SK-N-SH (cell line): Measurements from ENCODE around the gene KBTBD13. TPM values are rescaled to one million over a fixed set of nuclear protein-coding genes. Genes with fewer than 3 reads are reported as not detected.

Experiments
- CTCF ChIA-PET: fragments of 300-600, 350-600 bp; formaldehyde crosslinking; extraction: SDS; loops from one replicate; lab custom pipeline; 2021; lab: Yijun Ruan, JAX
- POLR2A ChIA-PET: fragments of 350-600 bp; sonication (Branson Sonifier 250); formaldehyde crosslinking; extraction: SDS; loops from one replicate; lab custom pipeline; 2020; ENCODE audit warnings: antibody characterized with exemption, inconsistent platforms; lab: Yijun Ruan, JAX
- DNase-seq: peaks from one replicate; pipeline ENCODE4 v3.0.0; 2012
- H2AFZ ChIP-seq: fragments of 200-600 bp; sonication (generic); 2 replicates; pipeline ENCODE4 v1.8.1; 2016; ENCODE audit warnings: antibody characterized with exemption, mild to moderate bottlenecking, low read depth
- H3F3A ChIP-seq: fragments of 200-600 bp; sonication (generic); replicated peaks from 2 replicates; pipeline ENCODE3; 2016; ENCODE audit warnings: antibody characterized with exemption, mild to moderate bottlenecking; ENCODE audit not compliant: insufficient read depth
- H3K27ac ChIP-seq, 2 experiments: fragments of 200-500 bp in 1 of 2; fragments of 200-600 bp in 1 of 2; sonication (Bioruptor generic) in 1 of 2; sonication (generic), shearing (Covaris generic) in 1 of 2; 2 replicates each; pipeline versions ENCODE4 v1.5.1 to v1.6.1; 2014 to 2016; ENCODE audit warnings: low read depth in 2 of 2, inconsistent platforms in 1 of 2, low read length in 1 of 2, mild to moderate bottlenecking in 1 of 2, mixed read lengths in 1 of 2
- H3K27me3 ChIP-seq: fragments of 200-600 bp; sonication (generic), shearing (Covaris generic); 2 replicates; pipeline ENCODE4 v1.6.1; 2016; ENCODE audit warnings: mixed run types; ENCODE audit not compliant: insufficient read depth
- H3K36me3 ChIP-seq, 2 experiments: fragments of 200-500 bp in 1 of 2; fragments of 200-600 bp in 1 of 2; sonication (Bioruptor generic) in 1 of 2; sonication (generic) in 1 of 2; replicated peaks in 1 of 2; 2 replicates each; pipeline versions ENCODE3 to v1.5.1; 2014 to 2016; ENCODE audit warnings: low read length in 1 of 2, mild to moderate bottlenecking in 1 of 2; ENCODE audit not compliant: insufficient read depth in 2 of 2, control insufficient read depth in 1 of 2
- H3K4me1 ChIP-seq, 2 experiments: fragments of 200-500 bp in 1 of 2; fragments of 200-600 bp in 1 of 2; sonication (Bioruptor generic) in 1 of 2; sonication (generic), shearing (Covaris generic) in 1 of 2; 2 replicates each; pipeline versions ENCODE4 v1.5.1 to v1.6.1; 2014 to 2016; ENCODE audit warnings: low read depth in 1 of 2, low read length in 1 of 2, mixed run types in 1 of 2; ENCODE audit not compliant: insufficient read depth in 2 of 2, control insufficient read depth in 1 of 2
- H3K4me2 ChIP-seq: fragments of 200-600 bp; sonication (generic), shearing (Covaris generic); 2 replicates; pipeline ENCODE4 v1.6.1; 2017; ENCODE audit warnings: mixed run types
- H3K4me3 ChIP-seq, 2 experiments: fragments of 200-500 bp in 1 of 2; fragments of 200-600 bp in 1 of 2; sonication (Bioruptor generic) in 1 of 2; sonication (generic), shearing (Covaris generic) in 1 of 2; 2 replicates each; pipeline versions ENCODE4 v1.5.1 to v1.8.1; 2014 to 2016; ENCODE audit warnings: low read depth in 2 of 2, inconsistent platforms in 1 of 2, low read length in 1 of 2, mild to moderate bottlenecking in 1 of 2, mixed read lengths in 1 of 2, moderate library complexity in 1 of 2
- H3K79me2 ChIP-seq: fragments of 200-600 bp; sonication (generic); 2 replicates; pipeline ENCODE4 v1.8.1; 2017; ENCODE audit warnings: mild to moderate bottlenecking; ENCODE audit not compliant: insufficient read depth
- H3K9ac ChIP-seq: fragments of 200-600 bp; sonication (generic); 2 replicates; pipeline ENCODE4 v1.6.1; 2017; ENCODE audit warnings: mixed run types
- H3K9me2 ChIP-seq: fragments of 200-600 bp; sonication (generic); 2 replicates; pipeline ENCODE4 v1.6.1; 2017; ENCODE audit warnings: mixed run types
- H3K9me3 ChIP-seq: fragments of 200-600 bp; sonication (generic); 2 replicates; pipeline ENCODE4 v1.6.1; 2017; ENCODE audit warnings: mixed run types, mild to moderate bottlenecking, moderate library complexity
- H4K20me1 ChIP-seq: fragments of 200-600 bp; sonication (generic); 2 replicates; pipeline ENCODE4 v1.6.1; 2017; ENCODE audit warnings: mild to moderate bottlenecking, mixed run types; ENCODE audit not compliant: insufficient read depth
- EZH2phosphoT487 ChIP-seq: fragments of 200-600 bp; sonication (generic); IDR thresholded peaks from 2 replicates; pipeline ENCODE4 v1.6.1; 2017; ENCODE audit warnings: low read depth, mixed run types, mild to moderate bottlenecking, antibody characterized with exemption, moderate library complexity, borderline replicate concordance
- RAD21 ChIP-seq: IDR thresholded peaks from 2 replicates; pipeline ENCODE4 v1.6.1; 2012; ENCODE audit warnings: mild to moderate bottlenecking, low read length
- RCOR1 ChIP-seq: fragments of 150-350 bp; IDR thresholded peaks from 2 replicates; pipeline ENCODE4 v1.6.1; 2017; ENCODE audit warnings: antibody characterized with exemption, low read length
- RFX5 ChIP-seq: IDR thresholded peaks from 2 replicates; pipeline ENCODE4 v1.6.1; 2012; ENCODE audit warnings: mild to moderate bottlenecking, improper control_type of control experiment, low read length
- RXRA ChIP-seq: IDR thresholded peaks from 2 replicates; pipeline ENCODE4 v1.4.0; 2012; ENCODE audit warnings: low read depth, mild to moderate bottlenecking, borderline replicate concordance
- SIN3A ChIP-seq: IDR thresholded peaks from 2 replicates; pipeline ENCODE4 v1.6.1; 2012; ENCODE audit warnings: low read depth, mild to moderate bottlenecking, low read length, moderate library complexity, borderline replicate concordance
- YY1 ChIP-seq: IDR thresholded peaks from 2 replicates; pipeline ENCODE4 v1.4.0; 2012; ENCODE audit warnings: low read depth, mild to moderate bottlenecking
- WGBS: methylation state at CpG from one replicate; pipeline ENCODE4 v1.1.6; 2017; ENCODE audit warnings: low lambda C conversion rate; 5-methylcytosine and 5-hydroxymethylcytosine counted together
- polyA plus RNA-seq, 3 experiments: library from polyadenylated mRNA; depleted of rRNA; stranded (reverse); fragments of >200 nt; gene quantifications; 2 replicates each; pipeline ENCODE4 v1.2.3, GENCODE V29; 2012
- TF ChIP-seq, protein P1 (sequence below): fragments of 200-600 bp; sonication (generic); IDR thresholded peaks from 2 replicates; pipeline ENCODE4 v1.6.1; 2017; ENCODE audit warnings: antibody characterized with exemption, mild to moderate bottlenecking, moderate library complexity
- TF ChIP-seq, protein P2 (sequence below): IDR thresholded peaks from 2 replicates; pipeline ENCODE4; 2012
- TF ChIP-seq, protein P3 (sequence below): IDR thresholded peaks from 2 replicates; pipeline ENCODE4 v1.4.0; 2012; ENCODE audit warnings: low read depth
- TF ChIP-seq, protein P4 (sequence below): IDR thresholded peaks from 2 replicates; pipeline ENCODE4 v1.4.0; 2012; ENCODE audit warnings: low read depth, borderline replicate concordance

Gene KBTBD13
- polyA plus RNA-seq, 1 of the 3 experiments (the other 2 are of a cell fraction), result not detected

DNA sequence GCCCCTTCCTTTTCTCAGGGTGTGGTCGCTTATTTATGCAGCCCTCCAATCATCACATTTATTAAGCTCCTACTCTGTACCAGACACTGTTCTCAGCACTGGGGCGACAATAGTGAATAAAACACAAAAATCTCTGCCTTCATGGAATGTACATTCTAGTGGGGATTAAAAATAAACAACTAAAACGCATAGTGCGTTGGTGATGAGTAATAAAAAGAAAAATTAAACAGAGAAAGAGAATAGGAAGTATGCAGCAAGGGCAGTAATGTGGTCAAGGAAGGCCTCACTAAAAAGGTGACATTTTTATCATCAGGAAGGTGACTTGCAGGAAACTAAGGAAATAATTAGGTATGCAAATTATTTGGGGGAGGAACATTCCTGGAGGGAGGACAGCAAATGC lies 26.3 kb upstream of the KBTBD13 start (continued):
- TF ChIP-seq, protein P1, sequence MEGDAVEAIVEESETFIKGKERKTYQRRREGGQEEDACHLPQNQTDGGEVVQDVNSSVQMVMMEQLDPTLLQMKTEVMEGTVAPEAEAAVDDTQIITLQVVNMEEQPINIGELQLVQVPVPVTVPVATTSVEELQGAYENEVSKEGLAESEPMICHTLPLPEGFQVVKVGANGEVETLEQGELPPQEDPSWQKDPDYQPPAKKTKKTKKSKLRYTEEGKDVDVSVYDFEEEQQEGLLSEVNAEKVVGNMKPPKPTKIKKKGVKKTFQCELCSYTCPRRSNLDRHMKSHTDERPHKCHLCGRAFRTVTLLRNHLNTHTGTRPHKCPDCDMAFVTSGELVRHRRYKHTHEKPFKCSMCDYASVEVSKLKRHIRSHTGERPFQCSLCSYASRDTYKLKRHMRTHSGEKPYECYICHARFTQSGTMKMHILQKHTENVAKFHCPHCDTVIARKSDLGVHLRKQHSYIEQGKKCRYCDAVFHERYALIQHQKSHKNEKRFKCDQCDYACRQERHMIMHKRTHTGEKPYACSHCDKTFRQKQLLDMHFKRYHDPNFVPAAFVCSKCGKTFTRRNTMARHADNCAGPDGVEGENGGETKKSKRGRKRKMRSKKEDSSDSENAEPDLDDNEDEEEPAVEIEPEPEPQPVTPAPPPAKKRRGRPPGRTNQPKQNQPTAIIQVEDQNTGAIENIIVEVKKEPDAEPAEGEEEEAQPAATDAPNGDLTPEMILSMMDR, result no peak
- TF ChIP-seq, protein P2, sequence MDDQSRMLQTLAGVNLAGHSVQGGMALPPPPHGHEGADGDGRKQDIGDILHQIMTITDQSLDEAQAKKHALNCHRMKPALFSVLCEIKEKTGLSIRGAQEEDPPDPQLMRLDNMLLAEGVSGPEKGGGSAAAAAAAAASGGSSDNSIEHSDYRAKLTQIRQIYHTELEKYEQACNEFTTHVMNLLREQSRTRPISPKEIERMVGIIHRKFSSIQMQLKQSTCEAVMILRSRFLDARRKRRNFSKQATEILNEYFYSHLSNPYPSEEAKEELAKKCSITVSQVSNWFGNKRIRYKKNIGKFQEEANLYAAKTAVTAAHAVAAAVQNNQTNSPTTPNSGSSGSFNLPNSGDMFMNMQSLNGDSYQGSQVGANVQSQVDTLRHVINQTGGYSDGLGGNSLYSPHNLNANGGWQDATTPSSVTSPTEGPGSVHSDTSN, result no peak

DNA sequence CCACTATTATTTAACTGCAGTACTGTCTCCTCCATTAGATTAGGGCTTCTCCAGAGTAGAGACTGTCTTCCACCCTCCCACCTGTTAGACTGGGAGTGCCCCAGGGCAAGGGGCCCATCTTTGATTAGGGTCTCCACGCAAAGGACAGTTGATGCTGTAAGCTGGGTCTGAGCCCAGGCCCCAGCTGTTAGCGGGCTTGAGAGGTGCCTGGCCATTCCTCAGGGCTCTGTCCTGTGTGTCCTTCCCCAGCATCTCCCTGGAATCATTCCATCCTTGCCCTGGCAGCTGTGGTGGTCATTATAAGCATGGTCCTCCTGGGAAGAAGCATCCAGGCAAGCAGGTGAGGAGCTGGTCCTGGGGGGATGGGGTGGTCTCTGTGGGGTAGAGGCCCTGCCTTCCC lies 25.3 kb upstream of the KBTBD13 start:
- Histone ChIP-seq H2AFZ (no peak overlapping the region), H3K4me3 (no peak overlapping the region), H3K9me2 (no peaks in the 10 kb centered on the region), H3K4me2 (no peak overlapping the region), H3K27ac (no peak overlapping the region), H3K9me3 (no peaks in the 10 kb centered on the region), H4K20me1 (no peaks in the 10 kb centered on the region), H3F3A (no peaks in the 10 kb centered on the region), H3K79me2 (no peaks in the 10 kb centered on the region), H3K9ac (no peak overlapping the region), H3K27me3 (no peaks in the 10 kb centered on the region), H3K4me1 (peaks cover 0 to 10% of the 10 kb centered on the region in 2 experiments; a peak in 1 of 4 replicates), H3K36me3 (no peaks in the 10 kb centered on the region)
- TF ChIP-seq RXRA, result no peak
- TF ChIP-seq RCOR1, result no peak
- TF ChIP-seq, protein P3, sequence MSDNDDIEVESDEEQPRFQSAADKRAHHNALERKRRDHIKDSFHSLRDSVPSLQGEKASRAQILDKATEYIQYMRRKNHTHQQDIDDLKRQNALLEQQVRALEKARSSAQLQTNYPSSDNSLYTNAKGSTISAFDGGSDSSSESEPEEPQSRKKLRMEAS, result no peak
- no peak for TF ChIP-seq EZH2phosphoT487
- CTCF ChIA-PET, result interaction anchor here (0.6 to 9.3 kb wide), 8 partner anchors 14 to 321 kb away, joined by 3 to 109 read pairs (median 8); partner anchors contain the start of gene RASL12
- DNase-seq, result no peak
- POLR2A ChIA-PET, result no interaction called here
- no CpG with 5 or more reads among the region's 2 CpGs for WGBS

DNA sequence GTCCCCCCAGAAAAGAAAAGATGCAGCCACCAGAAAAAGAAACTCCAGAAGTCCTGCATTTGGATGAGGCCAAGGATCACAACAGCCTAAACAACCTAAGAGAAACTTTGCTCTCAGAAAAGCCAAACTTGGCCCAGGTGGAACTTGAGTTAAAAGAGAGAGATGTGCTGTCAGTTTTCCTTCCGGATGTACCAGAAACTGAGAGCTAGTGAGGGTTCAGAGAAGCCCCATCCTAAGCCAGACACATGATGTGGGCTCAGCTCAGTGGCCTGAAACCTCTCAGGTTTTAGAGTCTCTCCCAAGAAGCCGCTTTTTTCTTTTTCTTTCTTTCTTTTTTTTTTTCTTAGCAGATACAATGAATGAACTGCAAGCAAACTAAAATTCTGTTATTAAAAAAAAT lies 23.6 kb upstream of the KBTBD13 start:
- ChIA-PET POLR2A (no interaction called here), CTCF (interaction anchor here (0.8 to 9.3 kb wide), 8 partner anchors 12 to 349 kb away, joined by 3 to 109 read pairs (median 25); partner anchors contain the start of genes KBTBD13 and RASL12)
- H3K36me3 ChIP-seq, result no peaks in the 10 kb centered on the region
- H3K27ac ChIP-seq, result no peak overlapping the region
- no peaks in the 10 kb centered on the region for H3K9me3 ChIP-seq
- H3K9ac ChIP-seq, result no peak overlapping the region
- H3K4me1 ChIP-seq, result peaks cover 0 to 10% of the 10 kb centered on the region in 2 experiments; a peak in 1 of 4 replicates
- H3K79me2 ChIP-seq, result no peaks in the 10 kb centered on the region
- H3K9me2 ChIP-seq, result no peaks in the 10 kb centered on the region
- 64% methylated on average over 2 of the region's 2 CpGs for WGBS
- no peaks in the 10 kb centered on the region for H3F3A ChIP-seq
- H2AFZ ChIP-seq, result no peak overlapping the region
- no peaks in the 10 kb centered on the region for H4K20me1 ChIP-seq
- H3K4me3 ChIP-seq, result no peak overlapping the region
- DNase-seq, result no peak
- TF ChIP-seq, protein P2, result no peak
- TF ChIP-seq RAD21 (no peak), SIN3A (no peak), YY1 (no peak), RFX5 (no peak)
- TF ChIP-seq, protein P4, sequence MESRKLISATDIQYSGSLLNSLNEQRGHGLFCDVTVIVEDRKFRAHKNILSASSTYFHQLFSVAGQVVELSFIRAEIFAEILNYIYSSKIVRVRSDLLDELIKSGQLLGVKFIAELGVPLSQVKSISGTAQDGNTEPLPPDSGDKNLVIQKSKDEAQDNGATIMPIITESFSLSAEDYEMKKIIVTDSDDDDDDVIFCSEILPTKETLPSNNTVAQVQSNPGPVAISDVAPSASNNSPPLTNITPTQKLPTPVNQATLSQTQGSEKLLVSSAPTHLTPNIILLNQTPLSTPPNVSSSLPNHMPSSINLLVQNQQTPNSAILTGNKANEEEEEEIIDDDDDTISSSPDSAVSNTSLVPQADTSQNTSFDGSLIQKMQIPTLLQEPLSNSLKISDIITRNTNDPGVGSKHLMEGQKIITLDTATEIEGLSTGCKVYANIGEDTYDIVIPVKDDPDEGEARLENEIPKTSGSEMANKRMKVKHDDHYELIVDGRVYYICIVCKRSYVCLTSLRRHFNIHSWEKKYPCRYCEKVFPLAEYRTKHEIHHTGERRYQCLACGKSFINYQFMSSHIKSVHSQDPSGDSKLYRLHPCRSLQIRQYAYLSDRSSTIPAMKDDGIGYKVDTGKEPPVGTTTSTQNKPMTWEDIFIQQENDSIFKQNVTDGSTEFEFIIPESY, result no peak
- H3K27me3 ChIP-seq, result no peaks in the 10 kb centered on the region
- H3K4me2 ChIP-seq, result no peak overlapping the region
